Measurements from ENCODE around the gene ARHGAP15. TPM values are rescaled to one million over a fixed set of nuclear protein-coding genes. Genes with fewer than 3 reads are reported as not detected.

Gene ARHGAP15
- total and polyA plus RNA-seq, 3 donors from 2014 or later: 2.2 to 15.0 (median 7.7) TPM

DNA sequence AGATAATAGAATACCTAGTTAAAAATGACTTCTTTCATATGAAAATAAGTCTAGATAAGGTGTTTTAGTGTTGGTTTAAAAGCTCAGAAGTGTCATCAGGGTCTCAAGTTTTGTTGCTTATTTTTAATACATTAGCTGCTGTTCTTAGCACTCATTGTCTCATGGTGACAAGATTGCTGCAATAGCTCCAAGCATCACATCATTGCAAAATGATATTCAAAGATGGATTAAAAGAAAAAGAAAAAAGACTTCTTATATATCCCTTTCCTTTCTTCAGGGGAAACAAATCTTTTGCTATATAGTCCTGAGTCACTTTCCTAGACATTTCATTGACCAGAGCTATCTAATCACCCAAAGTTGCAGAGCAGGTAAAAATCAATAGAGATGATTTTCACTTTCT, 386.1 kb downstream of the ARHGAP15 start:
- TF ChIP-seq, protein P1, sequence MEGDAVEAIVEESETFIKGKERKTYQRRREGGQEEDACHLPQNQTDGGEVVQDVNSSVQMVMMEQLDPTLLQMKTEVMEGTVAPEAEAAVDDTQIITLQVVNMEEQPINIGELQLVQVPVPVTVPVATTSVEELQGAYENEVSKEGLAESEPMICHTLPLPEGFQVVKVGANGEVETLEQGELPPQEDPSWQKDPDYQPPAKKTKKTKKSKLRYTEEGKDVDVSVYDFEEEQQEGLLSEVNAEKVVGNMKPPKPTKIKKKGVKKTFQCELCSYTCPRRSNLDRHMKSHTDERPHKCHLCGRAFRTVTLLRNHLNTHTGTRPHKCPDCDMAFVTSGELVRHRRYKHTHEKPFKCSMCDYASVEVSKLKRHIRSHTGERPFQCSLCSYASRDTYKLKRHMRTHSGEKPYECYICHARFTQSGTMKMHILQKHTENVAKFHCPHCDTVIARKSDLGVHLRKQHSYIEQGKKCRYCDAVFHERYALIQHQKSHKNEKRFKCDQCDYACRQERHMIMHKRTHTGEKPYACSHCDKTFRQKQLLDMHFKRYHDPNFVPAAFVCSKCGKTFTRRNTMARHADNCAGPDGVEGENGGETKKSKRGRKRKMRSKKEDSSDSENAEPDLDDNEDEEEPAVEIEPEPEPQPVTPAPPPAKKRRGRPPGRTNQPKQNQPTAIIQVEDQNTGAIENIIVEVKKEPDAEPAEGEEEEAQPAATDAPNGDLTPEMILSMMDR (IDR thresholded peaks at IDR 0.05): no peak
- no peak for TF ChIP-seq POLR2A (IDR thresholded peaks at IDR 0.05)
- Histone ChIP-seq H3K36me3 (ENCODE audit: low read depth, missing control alignments) (no peaks in the 10 kb centered on the region), H3K9me3 (no peaks in the 10 kb centered on the region), H3K4me1 (peaks cover 8% of the 10 kb centered on the region), H3K27me3 (no peaks in the 10 kb centered on the region), H3K4me3 (no peak overlapping the region), H3K27ac (no peak overlapping the region)
- intact Hi-C loops (cut with DNase I; ENCODE audit: low total_unique reads): no loop called here
- DNase-seq: no peak

DNA sequence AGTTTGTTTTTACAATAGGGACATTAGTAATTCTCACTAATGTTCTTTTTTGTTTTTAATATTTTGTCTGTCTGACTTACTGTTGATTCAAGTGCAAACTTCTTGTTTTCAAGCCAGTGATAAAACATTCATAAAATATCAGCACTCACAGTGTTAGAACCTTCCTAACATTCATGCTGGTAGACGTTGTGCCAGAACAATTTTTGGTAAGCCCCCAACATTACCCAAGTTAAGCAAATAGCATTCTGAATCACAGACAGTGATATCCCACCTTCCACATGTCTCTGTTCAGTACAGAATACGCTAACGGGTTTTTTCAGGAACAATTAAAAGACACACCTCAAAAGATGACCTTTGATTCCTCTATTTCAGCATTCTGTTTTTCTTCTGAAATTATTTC, 390.3 kb downstream of the ARHGAP15 start:
- Histone ChIP-seq H3K27me3 (no peaks in the 10 kb centered on the region), H3K36me3 (ENCODE audit: low read depth, missing control alignments) (no peaks in the 10 kb centered on the region), H3K4me1 (peaks cover 20% of the 10 kb centered on the region), H3K4me3 (no peak overlapping the region), H3K27ac (no peak overlapping the region), H3K9me3 (no peaks in the 10 kb centered on the region)
- intact Hi-C loops (cut with DNase I; ENCODE audit: low total_unique reads): no loop called here
- DNase-seq: no peak
- TF ChIP-seq, protein P1 (IDR thresholded peaks at IDR 0.05): no peak
- WGBS, 2 donors: 42 to 56% methylated on average over 3 of the region's 3 CpGs

DNA sequence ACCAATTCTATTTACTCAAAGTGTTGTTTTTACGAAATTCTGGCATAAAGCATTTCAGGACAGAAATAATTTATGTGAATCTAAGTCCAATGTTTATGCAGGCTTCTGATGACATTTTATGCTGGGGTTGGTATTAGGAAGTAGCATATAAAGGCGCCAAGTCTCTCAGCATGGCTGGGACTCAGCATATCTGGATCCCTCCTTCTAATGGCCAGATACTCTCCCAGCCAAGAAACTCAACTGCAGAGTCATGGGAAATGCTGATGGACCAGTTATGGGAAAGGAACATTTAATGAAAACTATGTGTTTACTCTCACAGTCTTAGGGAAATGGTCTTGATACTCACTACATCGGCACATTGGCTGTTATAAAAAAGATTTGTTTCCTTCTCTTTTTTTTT, 392.2 kb downstream of the ARHGAP15 start:
- intact Hi-C loops (cut with DNase I; ENCODE audit: low total_unique reads): no loop called here
- Histone ChIP-seq H3K9me3 (no peaks in the 10 kb centered on the region), H3K27ac (no peak overlapping the region), H3K4me1 (peaks cover 34% of the 10 kb centered on the region), H3K36me3 (ENCODE audit: low read depth, missing control alignments) (no peaks in the 10 kb centered on the region), H3K27me3 (no peaks in the 10 kb centered on the region), H3K4me3 (no peak overlapping the region)
- TF ChIP-seq, protein P1 (IDR thresholded peaks at IDR 0.05): no peak
- TF ChIP-seq POLR2A (IDR thresholded peaks at IDR 0.05): no peak
- peak; percentile 32 for DNase-seq
- WGBS, 2 donors: 65% methylated on average over 3 of the region's 3 CpGs

DNA sequence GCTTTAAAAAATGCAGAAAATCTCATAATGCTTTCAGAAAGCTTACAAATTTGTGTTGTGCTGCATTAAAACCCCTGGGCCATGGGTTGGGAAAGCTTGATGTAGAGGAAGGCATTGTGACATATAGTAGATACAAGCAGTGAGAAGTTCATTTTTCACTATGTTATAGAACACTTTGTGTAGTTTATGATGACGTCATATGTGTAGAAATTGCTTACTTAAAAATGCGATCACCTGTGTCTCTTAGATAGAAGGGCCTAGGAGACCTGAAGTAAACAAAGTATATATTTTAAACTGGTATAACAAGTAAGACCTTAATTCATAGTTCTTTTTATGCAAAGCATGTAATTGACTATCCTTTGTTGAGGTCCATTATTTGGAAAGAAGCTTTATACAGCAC, 393.5 kb downstream of the ARHGAP15 start:
- intact Hi-C loops (cut with DNase I; ENCODE audit: low total_unique reads): no loop called here
- DNase-seq: no peak
- no peak overlapping the region for H3K27ac ChIP-seq
- TF ChIP-seq, protein P1 (IDR thresholded peaks at IDR 0.05): no peak
- no peak for TF ChIP-seq POLR2A (IDR thresholded peaks at IDR 0.05)
- no peaks in the 10 kb centered on the region for H3K27me3 ChIP-seq
- WGBS, 2 donors: 90 to 95% methylated on average over 2 of the region's 2 CpGs
- H3K4me3 ChIP-seq: no peak overlapping the region
- no peaks in the 10 kb centered on the region for H3K36me3 ChIP-seq (ENCODE audit: low read depth, missing control alignments)
- H3K9me3 ChIP-seq: no peaks in the 10 kb centered on the region
- H3K4me1 ChIP-seq: peaks cover 39% of the 10 kb centered on the region

DNA sequence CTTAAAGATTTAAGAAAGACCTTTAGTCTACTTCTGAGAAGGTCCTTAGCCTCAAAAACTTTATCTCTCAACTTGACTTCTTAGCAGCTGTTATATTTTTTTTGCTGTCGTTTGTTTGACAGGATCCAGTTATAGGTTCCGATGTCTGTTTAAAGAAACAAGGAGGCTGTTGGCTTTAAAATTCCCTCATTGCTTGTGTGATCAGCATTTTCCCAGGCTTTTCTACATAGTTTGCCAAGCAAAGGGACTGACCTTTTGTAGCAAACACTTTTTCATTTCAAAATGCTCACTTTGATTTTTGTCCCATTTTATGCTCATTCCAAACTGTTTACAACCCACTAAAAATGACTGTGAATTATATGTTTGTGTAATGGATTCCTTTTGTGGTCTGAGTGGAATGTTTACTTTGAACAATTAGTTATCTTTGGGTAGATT, 394.9 kb downstream of the ARHGAP15 start:
- 32 to 46% methylated on average over 2 of the region's 2 CpGs for WGBS, 2 donors
- no peaks in the 10 kb centered on the region for H3K27me3 ChIP-seq
- TF ChIP-seq, protein P1 (IDR thresholded peaks at IDR 0.05): no peak
- no peak for TF ChIP-seq POLR2A (IDR thresholded peaks at IDR 0.05)
- H3K4me3 ChIP-seq: no peak overlapping the region
- peak overlapping the region; percentile 51 to 62 for H3K27ac ChIP-seq
- no peak for DNase-seq
- intact Hi-C loops (cut with DNase I; ENCODE audit: low total_unique reads): no loop called here
- H3K9me3 ChIP-seq: no peaks in the 10 kb centered on the region
- peaks cover 39% of the 10 kb centered on the region for H3K4me1 ChIP-seq
- no peaks in the 10 kb centered on the region for H3K36me3 ChIP-seq (ENCODE audit: low read depth, missing control alignments)
